CD4-positive, alpha-beta T cell treated with Interleukin-10 for 1 hour (primary cell): ENCODE measurements around the gene NME7.
"Not testable (repeated sequence)": the region's sequence is repeated elsewhere in the genome, so short reads cannot be mapped to it uniquely, and the experiment has no call there.

Source experiments
- DNase-seq: peaks from one replicate; pipeline ENCODE4 v3.0.0-alpha.2; 2020

NME7 gene

GRCh38 chr1:169149555-169150286 is 217.9 kb downstream of the NME7 start:
- no peak for DNase-seq

- no peak for DNase-seq
These were observed 218.9 kb downstream of the NME7 start for GRCh38 chr1:169148472-169149252.

- DNase-seq: no peak
These were observed 220.9 kb downstream of the NME7 start for GRCh38 chr1:169146576-169147214.

- no peak for DNase-seq
These were observed 222.5 kb downstream of the NME7 start for GRCh38 chr1:169144941-169145626.

GRCh38 chr1:169143984-169144383 is 223.6 kb downstream of the NME7 start:
- no peak for DNase-seq

- no peak for DNase-seq
These were observed 224.3 kb downstream of the NME7 start for GRCh38 chr1:169143346-169143745.

- DNase-seq: no peak
These were observed 225.5 kb downstream of the NME7 start for GRCh38 chr1:169142129-169142528.

- no peak for DNase-seq
These were observed 226.2 kb downstream of the NME7 start for GRCh38 chr1:169141356-169141755.

- DNase-seq: no peak
These were observed 228.5 kb downstream of the NME7 start for GRCh38 chr1:169138866-169139670.

GRCh38 chr1:169137357-169137756 is 230.2 kb downstream of the NME7 start:
- DNase-seq: no peak

GRCh38 chr1:169133801-169134502 is 233.6 kb downstream of the NME7 start:
- no peak for DNase-seq

GRCh38 chr1:169133228-169133576 is 234.4 kb downstream of the NME7 start:
- no peak for DNase-seq

GRCh38 chr1:169132512-169133227 is 234.9 kb downstream of the NME7 start:
- DNase-seq: no peak

- no peak for DNase-seq
These were observed 236.9 kb downstream of the NME7 start for GRCh38 chr1:169130683-169131082.

- DNase-seq: no peak
These were observed 238.3 kb downstream of the NME7 start for GRCh38 chr1:169129109-169129784.

GRCh38 chr1:169128562-169128961 is 239.0 kb downstream of the NME7 start:
- no peak for DNase-seq

- no peak for DNase-seq
These were observed 240.3 kb downstream of the NME7 start for GRCh38 chr1:169127305-169127704.

- no peak for DNase-seq
These were observed 241.3 kb downstream of the NME7 start for GRCh38 chr1:169126335-169126734.

GRCh38 chr1:169125597-169125996 is 242.0 kb downstream of the NME7 start:
- not testable (repeated sequence) for DNase-seq

GRCh38 chr1:169124459-169124858 is 243.1 kb downstream of the NME7 start:
- no peak for DNase-seq

GRCh38 chr1:169122976-169123375 is 244.6 kb downstream of the NME7 start:
- no peak for DNase-seq
